DOHH2 (cell line): ENCODE measurements around the gene RASAL2.

Experiments
- EZH2phosphoT487 ChIP-seq: fragments of 200-600 bp; sonication (generic); IDR thresholded peaks from 2 replicates; pipeline ENCODE4 v1.6.1; 2017; ENCODE audit warnings: borderline replicate concordance, mild to moderate bottlenecking, antibody characterized with exemption, low read length, moderate library complexity, mixed read lengths
- TF ChIP-seq, protein P1 (sequence below): fragments of 200-600 bp; sonication (generic); IDR thresholded peaks from one replicate; pipeline ENCODE4 v1.5.1; 2014; ENCODE audit warnings: antibody characterized with exemption, mild to moderate bottlenecking, low read depth, low read length; ENCODE audit not compliant: poor library complexity, severe bottlenecking

DNA sequence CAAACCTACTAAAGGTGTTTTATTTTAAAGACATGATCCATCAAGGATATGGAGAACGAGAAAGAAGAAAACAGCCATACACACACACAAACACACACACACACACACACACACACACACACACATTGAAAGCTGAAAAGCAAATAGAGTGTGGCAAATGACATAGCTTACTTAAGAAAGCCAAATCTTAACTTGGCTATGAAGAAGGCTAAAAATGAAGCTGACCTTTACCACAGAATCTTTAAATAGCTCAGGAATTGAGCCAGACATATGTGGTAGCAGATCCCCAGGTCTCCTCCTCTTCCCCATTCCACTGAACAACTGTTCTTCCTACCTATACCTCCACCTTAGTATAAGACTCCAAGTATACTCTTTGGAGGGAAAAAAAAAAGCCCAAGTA is 217.3 kb downstream of the RASAL2 start:
- TF ChIP-seq, protein P1, sequence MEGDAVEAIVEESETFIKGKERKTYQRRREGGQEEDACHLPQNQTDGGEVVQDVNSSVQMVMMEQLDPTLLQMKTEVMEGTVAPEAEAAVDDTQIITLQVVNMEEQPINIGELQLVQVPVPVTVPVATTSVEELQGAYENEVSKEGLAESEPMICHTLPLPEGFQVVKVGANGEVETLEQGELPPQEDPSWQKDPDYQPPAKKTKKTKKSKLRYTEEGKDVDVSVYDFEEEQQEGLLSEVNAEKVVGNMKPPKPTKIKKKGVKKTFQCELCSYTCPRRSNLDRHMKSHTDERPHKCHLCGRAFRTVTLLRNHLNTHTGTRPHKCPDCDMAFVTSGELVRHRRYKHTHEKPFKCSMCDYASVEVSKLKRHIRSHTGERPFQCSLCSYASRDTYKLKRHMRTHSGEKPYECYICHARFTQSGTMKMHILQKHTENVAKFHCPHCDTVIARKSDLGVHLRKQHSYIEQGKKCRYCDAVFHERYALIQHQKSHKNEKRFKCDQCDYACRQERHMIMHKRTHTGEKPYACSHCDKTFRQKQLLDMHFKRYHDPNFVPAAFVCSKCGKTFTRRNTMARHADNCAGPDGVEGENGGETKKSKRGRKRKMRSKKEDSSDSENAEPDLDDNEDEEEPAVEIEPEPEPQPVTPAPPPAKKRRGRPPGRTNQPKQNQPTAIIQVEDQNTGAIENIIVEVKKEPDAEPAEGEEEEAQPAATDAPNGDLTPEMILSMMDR: no peak
- no peak for TF ChIP-seq EZH2phosphoT487
